Activated naive CD4-positive, alpha-beta T cell treated with anti-CD3 and anti-CD28 coated beads, Interleukin-2, amount 10 ng/mL, durations not matched to agents 7 days and 5 days (primary cell): Measurements from ENCODE around the gene SAMM50.

Experiments
- CTCF ChIA-PET: fragments of 350-600 bp; sonication (Branson Sonifier 250); formaldehyde crosslinking; loops from one replicate; lab custom pipeline; 2021; ENCODE audit warnings: antibody characterized with exemption; lab: Charles Lee
- DNase-seq: peaks from one replicate; pipeline ENCODE4 v3.0.0-alpha.2; 2020
- H3K27ac Mint-ChIP-seq: one replicate; pipeline ENCODE4 v1.8.0; 2021; ENCODE audit warnings: mild to moderate bottlenecking, moderate library complexity, mixed read lengths
- H3K27me3 Mint-ChIP-seq: one replicate; pipeline ENCODE4 v1.8.0; 2021; ENCODE audit warnings: mild to moderate bottlenecking, mixed read lengths
- H3K36me3 Mint-ChIP-seq: one replicate; pipeline ENCODE4 v1.8.0; 2021; ENCODE audit warnings: mixed read lengths
- H3K4me1 Mint-ChIP-seq: one replicate; pipeline ENCODE4 v1.8.0; 2021; ENCODE audit warnings: mixed read lengths
- H3K4me3 Mint-ChIP-seq: one replicate; pipeline ENCODE4 v1.8.0; 2021; ENCODE audit warnings: mild to moderate bottlenecking, moderate library complexity, mixed read lengths
- H3K9me3 Mint-ChIP-seq: one replicate; pipeline ENCODE4 v1.8.0; 2021; ENCODE audit warnings: mixed read lengths

The SAMM50 gene

GRCh38 chr22:44026630-44027511 lies 71.6 kb downstream of the SAMM50 start:
- H3K36me3 Mint-ChIP-seq: no peaks in the 10 kb centered on the region
- H3K27ac Mint-ChIP-seq: peak overlapping the region; percentile 85

GRCh38 chr22:44028091-44028490 lies 72.8 kb downstream of the SAMM50 start:
- H3K27me3 Mint-ChIP-seq: peaks cover 32% of the 10 kb centered on the region
- peaks cover 54% of the 10 kb centered on the region for H3K4me1 Mint-ChIP-seq
- DNase-seq: no peak
- CTCF ChIA-PET: interaction anchor here (0.5 to 2.7 kb wide), 2 partner anchors 35 to 608 kb away, joined by 3 to 14 read pairs; no protein-coding TSS in a partner anchor
- H3K36me3 Mint-ChIP-seq: no peaks in the 10 kb centered on the region
- no peaks in the 10 kb centered on the region for H3K9me3 Mint-ChIP-seq
- H3K27ac Mint-ChIP-seq: no peak overlapping the region
- no peak overlapping the region for H3K4me3 Mint-ChIP-seq

More at GRCh38 chr22:44026630-44027511, 71.6 kb downstream of the SAMM50 start:
- peaks cover 49% of the 10 kb centered on the region for H3K4me1 Mint-ChIP-seq
- CTCF ChIA-PET: interaction anchor here (2.7 kb wide), 1 partner anchor 34 kb away, joined by 14 read pairs; no protein-coding TSS in a partner anchor
- H3K4me3 Mint-ChIP-seq: peak overlapping the region; percentile 58
- no peaks in the 10 kb centered on the region for H3K9me3 Mint-ChIP-seq
- H3K27me3 Mint-ChIP-seq: peaks cover 35% of the 10 kb centered on the region
- DNase-seq: peak; percentile 79

DNA sequence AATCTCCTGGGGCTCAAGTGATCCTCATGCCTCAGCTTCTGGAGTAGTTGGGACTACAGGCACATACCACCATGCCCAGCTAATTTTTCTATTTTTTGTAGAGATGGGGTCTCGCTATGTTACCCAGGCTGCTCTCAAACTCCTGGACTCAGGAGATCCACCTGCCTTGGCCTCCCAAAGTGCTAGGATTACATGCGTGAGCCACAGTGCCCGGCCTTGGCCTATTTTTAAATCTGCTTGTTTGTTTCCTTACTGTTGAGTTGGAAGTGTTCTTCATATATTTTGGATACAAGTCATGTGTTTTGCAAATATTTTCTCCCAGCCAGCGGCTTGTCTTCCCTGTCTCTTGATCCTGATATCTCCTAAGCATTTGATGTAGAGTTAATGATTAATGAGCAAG lies 73.8 kb downstream of the SAMM50 start:
- no peak for DNase-seq
- Mint-ChIP-seq H3K4me3 (no peak overlapping the region), H3K4me1 (peaks cover 49% of the 10 kb centered on the region), H3K27me3 (peaks cover 27% of the 10 kb centered on the region), H3K9me3 (no peaks in the 10 kb centered on the region), H3K27ac (no peak overlapping the region), H3K36me3 (no peaks in the 10 kb centered on the region)
- CTCF ChIA-PET: no interaction called here

- CTCF ChIA-PET: interaction anchor here (1.8 kb wide), 1 partner anchor 52 kb away, joined by 4 read pairs; no protein-coding TSS in a partner anchor
- H3K27ac Mint-ChIP-seq: no peak overlapping the region
These were observed 74.9 kb downstream of the SAMM50 start for GRCh38 chr22:44030051-44030701.

GRCh38 chr22:44030702-44031082 lies 75.5 kb downstream of the SAMM50 start:
- Mint-ChIP-seq H3K27me3 (peaks cover 15% of the 10 kb centered on the region), H3K9me3 (no peaks in the 10 kb centered on the region), H3K4me1 (peaks cover 42% of the 10 kb centered on the region), H3K36me3 (no peaks in the 10 kb centered on the region), H3K27ac (no peak overlapping the region), H3K4me3 (no peak overlapping the region)
- CTCF ChIA-PET: interaction anchor here (1.8 kb wide), 1 partner anchor 51 kb away, joined by 4 read pairs; no protein-coding TSS in a partner anchor
- no peak for DNase-seq

More at GRCh38 chr22:44030051-44030701, 74.9 kb downstream of the SAMM50 start:
- H3K27me3 Mint-ChIP-seq: peaks cover 20% of the 10 kb centered on the region
- no peak for DNase-seq
- peaks cover 46% of the 10 kb centered on the region for H3K4me1 Mint-ChIP-seq
- H3K36me3 Mint-ChIP-seq: no peaks in the 10 kb centered on the region
- no peaks in the 10 kb centered on the region for H3K9me3 Mint-ChIP-seq
- no peak overlapping the region for H3K4me3 Mint-ChIP-seq

DNA sequence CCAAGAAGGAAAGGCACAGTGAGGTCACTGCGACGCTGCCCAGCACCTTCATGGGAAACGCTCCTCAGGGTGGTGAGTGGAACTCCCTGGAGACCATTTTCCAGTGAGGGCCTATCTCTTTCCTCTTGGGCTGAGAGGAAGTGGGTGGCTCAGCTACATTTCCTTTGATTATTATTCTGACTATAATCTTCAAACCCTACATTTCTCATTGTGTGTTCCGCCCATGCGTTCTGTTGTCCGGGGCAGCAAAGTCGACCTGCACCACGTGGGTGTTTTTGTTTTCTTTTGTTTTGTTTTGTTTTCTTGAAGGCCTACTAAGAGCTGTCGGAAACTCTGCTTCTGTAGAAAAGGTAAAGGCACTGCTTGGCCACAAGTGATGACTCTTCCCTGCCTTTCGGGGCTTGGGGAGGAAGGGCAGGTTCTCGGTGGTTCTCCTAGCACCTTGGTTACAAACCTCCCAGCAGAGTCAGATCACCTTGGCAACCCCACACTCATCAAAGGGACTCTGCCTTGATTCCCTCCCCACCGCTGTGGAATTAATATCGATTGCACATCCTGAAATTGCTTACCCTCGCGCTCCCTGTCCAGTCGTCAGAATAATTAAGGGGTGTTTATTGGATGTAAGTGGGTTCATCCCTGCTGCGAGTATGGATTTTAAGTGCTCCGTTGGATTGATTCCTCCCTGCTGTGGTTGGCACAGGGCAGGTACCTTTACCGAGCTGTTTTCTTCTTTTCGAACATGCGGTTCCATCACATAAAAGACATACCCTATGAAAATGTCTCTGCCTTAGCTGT lies 76.1 kb downstream of the SAMM50 start:
- DNase-seq: peak; percentile 35
- Mint-ChIP-seq H3K4me1 (peaks cover 36% of the 10 kb centered on the region), H3K4me3 (no peak overlapping the region), H3K36me3 (no peaks in the 10 kb centered on the region), H3K27me3 (peaks cover 10% of the 10 kb centered on the region), H3K9me3 (no peaks in the 10 kb centered on the region), H3K27ac (peak overlapping the region; percentile 61)
- CTCF ChIA-PET: interaction anchor here (1.8 kb wide), 1 partner anchor 51 kb away, joined by 4 read pairs; no protein-coding TSS in a partner anchor

DNA sequence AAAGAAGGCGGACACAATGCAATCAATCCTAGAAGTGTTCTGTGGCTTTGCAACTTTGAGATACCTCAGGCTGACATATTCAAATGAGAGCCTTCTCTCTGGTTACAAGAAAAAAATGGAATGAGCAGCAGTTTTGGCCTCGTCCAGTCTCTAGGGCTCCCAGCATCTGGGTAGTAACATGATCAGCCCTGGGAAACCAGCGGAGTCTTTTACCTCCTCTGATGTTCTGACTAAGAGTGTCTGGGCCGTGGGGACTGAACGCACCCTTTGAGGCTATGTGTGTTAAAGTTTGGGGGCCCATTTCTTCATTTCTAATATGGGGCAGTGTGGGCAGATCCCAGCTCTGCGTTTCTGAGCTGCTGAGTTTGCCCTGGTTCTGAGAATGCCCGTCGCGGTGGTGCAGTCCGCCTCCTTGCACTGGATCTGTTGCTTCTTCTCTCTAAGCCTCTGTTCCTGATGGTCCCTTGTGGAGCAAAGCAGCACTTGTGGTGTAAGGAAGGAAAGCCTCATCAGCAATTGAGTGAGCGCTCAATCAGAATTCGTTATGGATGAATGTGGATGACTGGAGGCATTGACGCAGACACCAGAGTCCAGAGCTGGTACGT lies 77.0 kb downstream of the SAMM50 start:
- H3K4me3 Mint-ChIP-seq: no peak overlapping the region
- DNase-seq: no peak
- H3K9me3 Mint-ChIP-seq: no peaks in the 10 kb centered on the region
- no peaks in the 10 kb centered on the region for H3K36me3 Mint-ChIP-seq
- H3K27me3 Mint-ChIP-seq: peaks cover under 1% of the 10 kb centered on the region
- H3K27ac Mint-ChIP-seq: no peak overlapping the region
- CTCF ChIA-PET: interaction anchor here (1.4 to 1.8 kb wide), 2 partner anchors 50 to 54 kb away, joined by 3 to 4 read pairs; no protein-coding TSS in a partner anchor
- peaks cover 27% of the 10 kb centered on the region for H3K4me1 Mint-ChIP-seq

DNA sequence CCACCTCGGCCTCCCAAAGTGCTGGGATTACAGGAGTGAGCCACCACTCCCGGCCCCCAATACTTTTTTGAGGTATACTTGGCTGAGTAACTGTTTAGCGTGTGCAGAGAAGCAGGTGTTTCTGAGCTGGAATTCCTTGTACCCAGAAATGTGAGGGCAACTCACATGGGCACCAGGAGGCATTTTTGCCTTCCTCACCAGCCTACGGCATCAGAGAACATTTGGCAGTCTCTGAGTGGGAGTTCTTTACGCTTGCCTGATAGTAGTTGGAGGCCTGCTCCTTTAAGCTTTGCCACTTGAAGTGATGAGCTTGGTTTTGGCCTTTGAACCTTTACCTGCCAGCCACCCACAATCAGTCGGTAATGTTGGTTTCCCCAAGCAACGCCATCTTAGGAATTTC lies 78.0 kb downstream of the SAMM50 start:
- no peak overlapping the region for H3K4me3 Mint-ChIP-seq
- CTCF ChIA-PET: interaction anchor here (1.3 to 1.4 kb wide), 3 partner anchors 10 to 52 kb away, joined by 3 read pairs; no protein-coding TSS in a partner anchor
- H3K36me3 Mint-ChIP-seq: no peaks in the 10 kb centered on the region
- DNase-seq: no peak
- H3K27ac Mint-ChIP-seq: no peak overlapping the region
- peaks cover 19% of the 10 kb centered on the region for H3K4me1 Mint-ChIP-seq
- peaks cover 3% of the 10 kb centered on the region for H3K27me3 Mint-ChIP-seq
- no peaks in the 10 kb centered on the region for H3K9me3 Mint-ChIP-seq

GRCh38 chr22:44033694-44034093 lies 78.5 kb downstream of the SAMM50 start:
- H3K4me1 Mint-ChIP-seq: peaks cover 18% of the 10 kb centered on the region
- CTCF ChIA-PET: interaction anchor here (1.3 kb wide), 2 partner anchors 9 to 17 kb away, joined by 3 read pairs; no protein-coding TSS in a partner anchor
- H3K4me3 Mint-ChIP-seq: no peak overlapping the region
- H3K27ac Mint-ChIP-seq: no peak overlapping the region
- H3K36me3 Mint-ChIP-seq: no peaks in the 10 kb centered on the region
- DNase-seq: no peak
- H3K27me3 Mint-ChIP-seq: peaks cover 7% of the 10 kb centered on the region
- H3K9me3 Mint-ChIP-seq: no peaks in the 10 kb centered on the region

GRCh38 chr22:44037519-44038375 lies 82.5 kb downstream of the SAMM50 start:
- Mint-ChIP-seq H3K27me3 (peaks cover 14% of the 10 kb centered on the region), H3K4me1 (peaks cover 13% of the 10 kb centered on the region), H3K27ac (no peak overlapping the region), H3K9me3 (no peaks in the 10 kb centered on the region), H3K36me3 (no peaks in the 10 kb centered on the region), H3K4me3 (no peak overlapping the region)
- no peak for DNase-seq
- CTCF ChIA-PET: interaction anchor here (1.3 kb wide), 1 partner anchor 44 kb away, joined by 4 read pairs; no protein-coding TSS in a partner anchor

DNA sequence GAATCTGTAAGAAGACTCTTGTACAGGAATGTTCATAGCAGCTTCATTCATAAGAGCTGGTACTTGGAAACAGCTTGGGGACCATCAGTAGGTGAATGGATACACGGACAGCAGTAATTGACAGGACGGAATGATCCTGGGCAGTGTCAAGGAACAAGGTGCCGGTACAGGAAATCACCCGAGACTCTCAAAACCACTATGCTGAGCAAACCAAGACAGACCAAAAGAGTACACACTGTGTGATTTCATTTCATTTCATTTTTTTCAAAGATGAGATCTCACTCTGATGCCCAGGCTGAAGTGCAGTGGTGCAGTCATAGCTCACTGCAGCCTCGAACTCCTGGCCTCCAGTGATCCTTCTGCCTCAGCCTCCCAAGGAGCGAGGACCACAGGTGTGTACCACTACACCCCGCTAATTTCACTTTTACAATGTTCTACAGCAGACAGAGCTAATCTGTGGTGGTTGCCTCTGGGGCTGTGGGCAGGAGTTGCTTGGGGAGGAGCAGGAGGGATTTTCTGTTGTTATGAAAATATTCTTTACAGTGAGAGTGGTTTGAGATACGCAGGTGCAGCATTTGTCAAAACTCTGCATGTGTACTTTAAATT lies 84.4 kb downstream of the SAMM50 start:
- no peak for DNase-seq
- H3K27ac Mint-ChIP-seq: peak overlapping the region; percentile 35
- no peak overlapping the region for H3K4me3 Mint-ChIP-seq
- H3K4me1 Mint-ChIP-seq: peaks cover 19% of the 10 kb centered on the region
- no peaks in the 10 kb centered on the region for H3K36me3 Mint-ChIP-seq
- H3K27me3 Mint-ChIP-seq: peaks cover 14% of the 10 kb centered on the region
- CTCF ChIA-PET: interaction anchor here (0.8 to 1.2 kb wide), 2 partner anchors 11 to 41 kb away, joined by 3 read pairs; no protein-coding TSS in a partner anchor
- no peaks in the 10 kb centered on the region for H3K9me3 Mint-ChIP-seq
